Stimulated activated naive CD4-positive, alpha-beta T cell (primary cell): ENCODE results near the gene ADAMTS4.

Experiments used
- DNase-seq, 6 experiments: peaks; one replicate each; lab custom pipeline; 2025; lab: John Stamatoyannopoulos, UW

The ADAMTS4 gene

DNA sequence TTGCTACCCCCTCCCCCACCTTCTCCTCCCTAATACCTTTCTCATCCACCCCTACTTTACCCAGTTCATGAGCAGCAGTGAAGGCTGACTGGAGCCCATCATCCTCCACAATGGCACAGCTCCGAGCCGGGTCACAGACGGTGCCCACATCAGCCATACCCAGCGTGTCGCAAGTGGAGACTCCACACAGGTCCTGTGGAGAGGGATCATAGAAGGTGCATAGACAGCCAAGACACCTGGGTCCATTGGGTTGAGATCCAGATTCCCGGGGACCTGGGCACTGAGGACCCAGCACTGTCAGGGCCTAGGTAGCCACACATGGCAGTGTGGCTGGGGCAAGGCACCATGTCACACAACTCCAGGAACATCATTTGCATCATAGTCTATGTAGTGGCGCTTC is 2.7 kb downstream of the ADAMTS4 start:
- no peak for DNase-seq

GRCh38 chr1:161195171-161195570 is 3.7 kb downstream of the ADAMTS4 start:
- DNase-seq, result peak in 1 of 6 experiments; percentile 11

DNA sequence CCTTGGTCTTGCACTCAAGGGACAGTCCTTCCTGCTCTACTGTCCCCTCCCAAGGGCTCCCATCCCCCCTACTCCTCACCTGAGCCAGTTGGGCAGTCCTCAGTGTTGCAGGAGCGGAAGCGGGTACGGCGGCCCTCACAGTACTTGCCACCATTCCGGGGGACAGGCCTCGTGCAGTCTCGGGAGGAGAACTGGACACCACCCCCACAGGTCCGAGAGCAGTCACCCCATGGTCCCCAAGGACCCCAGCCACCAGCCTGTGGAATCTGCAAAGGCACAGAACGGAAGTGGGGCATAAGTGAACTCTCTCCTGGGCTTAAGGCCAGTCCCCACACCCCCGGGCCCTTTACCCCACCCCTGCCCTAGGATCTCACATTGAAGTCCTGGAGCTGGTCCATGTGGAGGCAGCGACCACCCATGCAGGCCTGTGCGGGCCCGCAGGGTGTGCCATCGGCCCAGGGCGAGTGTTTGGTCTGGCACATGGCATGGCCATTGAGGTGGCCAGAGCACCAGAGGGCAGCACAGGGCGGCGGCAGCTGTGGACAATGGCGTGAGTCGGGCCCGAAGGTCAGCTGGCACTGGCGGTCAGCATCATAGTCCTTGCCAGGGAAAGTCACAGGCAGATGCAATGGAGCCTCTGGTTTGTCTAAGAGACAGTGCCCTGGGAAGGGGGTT is 5.2 kb downstream of the ADAMTS4 start:
- DNase-seq, result no peak

DNA sequence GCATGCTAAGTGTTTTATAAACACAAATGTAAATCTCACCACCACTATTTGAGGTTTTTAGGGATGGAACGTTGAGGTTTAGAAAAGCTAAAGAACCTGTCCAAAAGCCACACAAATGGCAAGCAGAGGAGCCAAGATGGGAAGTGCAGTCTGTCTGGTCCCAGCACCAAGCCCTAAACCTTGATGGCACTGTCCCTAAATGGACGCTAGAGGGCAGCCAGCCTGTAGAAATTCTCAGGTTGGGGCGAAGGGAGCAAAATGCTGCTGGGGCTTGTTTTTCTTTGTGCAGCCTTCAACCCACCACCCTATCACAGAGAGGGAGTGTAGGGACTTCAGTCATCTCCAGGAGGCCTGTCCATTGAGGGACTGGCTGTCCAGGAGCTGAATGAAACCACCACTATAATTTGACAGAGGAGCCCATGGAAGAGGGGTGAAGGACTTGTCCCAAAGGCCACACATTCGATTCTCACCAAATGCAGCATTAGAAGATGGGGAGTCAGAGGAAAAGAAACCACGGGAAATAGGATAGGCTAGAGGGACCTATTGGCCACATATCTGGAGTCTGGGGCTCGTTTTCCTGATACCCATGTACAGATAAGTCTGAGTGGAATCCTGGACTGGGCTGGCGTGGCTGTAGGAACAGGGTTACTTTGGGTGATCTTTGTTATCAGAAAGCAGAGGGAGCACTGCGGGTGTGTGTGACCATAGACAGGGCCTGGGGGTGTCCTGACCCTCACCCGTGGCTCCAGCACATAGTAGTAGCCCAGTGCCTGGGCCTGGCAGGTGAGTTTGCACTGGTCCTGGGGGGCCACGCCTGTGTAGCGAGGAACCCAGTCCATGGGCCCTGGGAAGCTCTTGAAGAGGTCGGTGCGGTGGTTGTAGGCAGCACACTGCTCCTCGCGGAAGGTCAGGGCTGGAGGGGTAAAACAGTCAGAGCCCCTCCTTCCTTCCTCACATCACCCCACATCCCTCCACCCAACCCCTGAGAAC is 6.1 kb downstream of the ADAMTS4 start:
- peak; percentile 41 to 81 (median 51) for DNase-seq

GRCh38 chr1:161191971-161192370 is 6.9 kb downstream of the ADAMTS4 start:
- DNase-seq, result no peak

- no peak for DNase-seq
These were observed 7.8 kb downstream of the ADAMTS4 start for GRCh38 chr1:161190962-161191521.

DNA sequence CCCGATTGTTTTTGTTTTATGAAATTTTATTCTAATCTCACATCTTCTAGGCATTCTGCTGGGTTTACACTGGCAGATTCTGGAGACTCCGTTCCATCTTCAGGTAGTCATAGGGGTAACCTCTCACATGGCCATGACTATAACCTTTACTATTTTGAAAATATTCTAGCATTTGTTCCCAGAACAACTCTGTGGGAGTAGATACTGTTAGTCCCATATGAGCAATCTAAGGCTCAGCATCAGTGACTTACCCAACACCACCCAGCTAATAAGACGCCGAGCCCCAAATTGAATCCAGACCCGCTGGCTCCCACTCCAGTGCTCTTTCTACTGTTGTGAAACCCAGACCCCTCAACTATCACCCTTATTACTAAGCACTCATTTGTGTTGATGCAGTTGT is 9.8 kb downstream of the ADAMTS4 start:
- DNase-seq, result no peak

GRCh38 chr1:161188381-161188780 is 10.5 kb downstream of the ADAMTS4 start:
- no peak for DNase-seq

DNA sequence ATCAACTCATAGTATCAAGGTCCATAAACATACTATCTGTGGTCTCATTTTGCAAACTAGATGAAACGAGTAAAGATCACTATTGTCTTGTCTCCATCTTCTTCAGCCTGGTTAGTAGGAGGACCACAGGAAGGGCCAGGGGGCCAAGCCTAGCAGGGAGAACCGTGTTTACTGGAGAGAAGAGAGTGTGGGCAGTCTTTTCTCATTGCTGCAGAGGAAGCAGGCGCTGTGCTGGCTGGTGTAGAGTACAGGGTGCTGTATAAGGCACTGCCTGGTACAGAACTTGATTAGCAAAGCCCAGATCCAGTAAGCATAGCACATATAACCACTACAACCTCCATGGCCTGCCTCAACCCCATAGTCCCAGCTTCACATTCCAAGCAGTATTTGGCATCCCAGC is 11.5 kb downstream of the ADAMTS4 start:
- DNase-seq, result peak in 1 of 6 experiments; percentile 13

GRCh38 chr1:161185732-161186311 is 13.0 kb downstream of the ADAMTS4 start:
- DNase-seq, result peak in 2 of 6 experiments; percentile 52 to 58

DNA sequence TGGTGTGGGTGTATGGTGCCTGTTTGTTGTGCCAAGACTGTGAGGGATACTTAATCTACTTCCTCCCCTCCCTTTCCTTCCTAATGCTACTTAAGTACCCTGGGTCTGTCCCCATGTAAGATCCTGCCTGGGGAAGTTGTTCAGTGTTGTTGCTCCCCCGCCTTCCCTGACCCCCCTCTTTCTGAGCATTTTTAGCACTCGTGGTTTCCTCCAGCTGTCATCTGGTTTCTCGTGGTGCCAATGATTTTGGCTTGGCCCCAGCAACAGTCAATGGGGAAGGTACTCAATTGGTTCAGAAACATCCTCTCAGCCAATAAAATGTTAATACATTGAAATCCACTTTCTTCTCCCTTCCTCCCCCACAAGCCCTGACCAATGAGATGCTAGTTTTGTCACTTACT is 13.6 kb downstream of the ADAMTS4 start:
- DNase-seq, result peak; percentile 47 to 91 (median 81)

- DNase-seq, result peak in 5 of 6 experiments; percentile 8 to 65 (median 50)
These were observed 16.6 kb downstream of the ADAMTS4 start for GRCh38 chr1:161182214-161182613.

GRCh38 chr1:161180639-161181038 is 18.2 kb downstream of the ADAMTS4 start:
- DNase-seq, result peak in 1 of 6 experiments; percentile 14

- no peak for DNase-seq
These were observed 19.2 kb downstream of the ADAMTS4 start for GRCh38 chr1:161179698-161180097.

DNA sequence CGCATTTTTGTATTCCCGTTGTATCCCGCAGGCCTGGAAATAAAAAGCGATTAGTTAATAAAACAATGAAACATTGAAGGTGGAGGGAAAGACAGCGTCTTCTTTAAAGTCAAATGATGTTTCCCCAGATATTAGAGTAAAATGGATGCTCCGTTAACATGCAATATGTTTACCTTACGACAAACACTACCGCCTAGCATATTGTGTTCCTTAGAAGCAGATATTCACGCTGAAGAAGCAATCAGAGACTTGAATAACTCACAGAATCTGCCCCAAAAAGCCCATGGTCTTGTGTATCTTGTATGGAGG is 21.0 kb downstream of the ADAMTS4 start:
- no peak for DNase-seq

GRCh38 chr1:161177112-161177935 is 21.5 kb downstream of the ADAMTS4 start, which contains the start of gene B4GALT3:
Gene B4GALT3, minus strand, starts transcription at chr1:161177507. Its CDS starts 1,447 bp downstream, at chr1:161176060.
- DNase-seq, result peak; percentile 83 to 98 (median 90)

GRCh38 chr1:161176468-161177111 is 22.3 kb downstream of the ADAMTS4 start:
- DNase-seq, result no peak

DNA sequence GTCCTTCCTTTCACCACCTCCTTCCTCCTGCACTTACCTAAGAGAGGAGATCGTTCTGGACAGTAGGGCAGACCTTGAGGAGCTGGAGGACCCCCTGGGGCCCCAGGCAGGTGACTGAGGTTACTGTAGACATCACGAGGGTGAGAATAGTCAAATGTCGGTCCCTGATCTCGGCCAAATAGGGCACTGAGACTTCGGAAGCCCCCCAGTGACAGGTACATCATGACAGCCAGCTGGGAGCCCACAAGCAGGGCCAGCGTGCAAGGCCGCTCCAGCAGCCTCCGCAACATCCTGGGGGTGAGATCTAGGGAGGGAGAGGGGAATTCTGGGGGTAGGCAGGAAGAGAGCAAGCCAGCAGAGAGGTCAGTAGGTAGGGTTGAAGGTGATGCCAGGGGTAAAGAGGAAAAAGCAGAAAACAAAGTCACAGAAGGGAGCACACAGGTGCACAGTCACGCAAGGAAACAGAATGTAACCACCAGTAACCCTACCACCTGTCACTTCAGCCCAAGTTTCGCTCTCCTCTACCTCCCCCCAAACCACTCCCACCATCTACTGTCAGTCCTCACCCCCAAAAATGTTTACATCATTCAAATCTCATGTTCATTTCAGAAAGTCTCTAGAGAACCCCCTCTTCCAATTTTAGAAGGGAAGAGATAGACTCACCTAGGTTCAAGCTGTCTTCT is 22.9 kb downstream of the ADAMTS4 start:
- DNase-seq, result no peak

GRCh38 chr1:161174911-161175310 is 23.9 kb downstream of the ADAMTS4 start:
- no peak for DNase-seq

- no peak for DNase-seq
These were observed 25.1 kb downstream of the ADAMTS4 start for GRCh38 chr1:161173711-161174110.
